ENCODE results near the gene EHD1.

EHD1 gene

DNA sequence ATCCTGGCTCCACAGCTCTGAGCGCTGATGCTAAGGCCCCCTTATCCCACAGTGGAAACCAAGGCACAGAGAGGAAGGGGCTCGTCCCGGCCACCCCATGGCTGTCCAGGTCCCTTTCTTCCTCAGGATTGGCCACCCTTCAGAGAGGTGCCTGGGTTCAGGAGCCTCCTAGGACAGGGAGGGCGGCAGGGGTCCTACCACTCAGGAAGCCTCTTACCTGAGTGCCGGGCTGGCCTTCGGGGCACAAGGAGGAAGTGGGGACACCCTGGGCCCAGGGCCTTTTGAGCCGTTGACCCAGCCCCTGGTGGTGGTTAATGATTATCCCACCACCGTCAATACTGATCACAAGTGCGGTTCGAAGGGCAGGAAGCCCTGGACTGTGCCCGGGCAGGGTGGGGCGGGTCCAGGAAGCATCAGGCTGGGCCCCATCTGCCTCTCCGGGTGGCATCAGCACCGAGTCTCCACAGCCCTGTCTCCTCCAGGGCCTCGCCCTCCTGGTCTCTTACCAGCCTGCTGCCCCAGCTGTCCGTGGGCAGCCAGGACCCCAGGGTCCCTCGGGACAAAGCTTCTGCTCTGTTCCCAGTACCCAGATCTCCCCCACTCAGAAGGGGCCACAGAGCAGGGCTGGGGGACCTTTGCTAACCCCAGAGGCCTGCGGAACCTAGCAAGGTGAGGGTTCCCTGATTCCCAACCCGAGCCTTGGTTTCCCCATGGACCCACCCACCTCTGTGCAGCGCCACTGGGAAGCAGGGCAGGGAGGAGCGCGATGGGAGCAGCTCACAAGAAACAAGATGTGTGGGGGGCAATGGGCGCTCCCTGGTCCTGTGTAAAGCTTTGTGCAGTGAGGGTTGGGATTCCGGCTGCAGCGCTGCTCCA, 15.0 kb upstream of the EHD1 start:
- TF ChIP-seq, protein P1, sequence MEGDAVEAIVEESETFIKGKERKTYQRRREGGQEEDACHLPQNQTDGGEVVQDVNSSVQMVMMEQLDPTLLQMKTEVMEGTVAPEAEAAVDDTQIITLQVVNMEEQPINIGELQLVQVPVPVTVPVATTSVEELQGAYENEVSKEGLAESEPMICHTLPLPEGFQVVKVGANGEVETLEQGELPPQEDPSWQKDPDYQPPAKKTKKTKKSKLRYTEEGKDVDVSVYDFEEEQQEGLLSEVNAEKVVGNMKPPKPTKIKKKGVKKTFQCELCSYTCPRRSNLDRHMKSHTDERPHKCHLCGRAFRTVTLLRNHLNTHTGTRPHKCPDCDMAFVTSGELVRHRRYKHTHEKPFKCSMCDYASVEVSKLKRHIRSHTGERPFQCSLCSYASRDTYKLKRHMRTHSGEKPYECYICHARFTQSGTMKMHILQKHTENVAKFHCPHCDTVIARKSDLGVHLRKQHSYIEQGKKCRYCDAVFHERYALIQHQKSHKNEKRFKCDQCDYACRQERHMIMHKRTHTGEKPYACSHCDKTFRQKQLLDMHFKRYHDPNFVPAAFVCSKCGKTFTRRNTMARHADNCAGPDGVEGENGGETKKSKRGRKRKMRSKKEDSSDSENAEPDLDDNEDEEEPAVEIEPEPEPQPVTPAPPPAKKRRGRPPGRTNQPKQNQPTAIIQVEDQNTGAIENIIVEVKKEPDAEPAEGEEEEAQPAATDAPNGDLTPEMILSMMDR (IDR thresholded peaks at IDR 0.05; ENCODE audit: extremely low read depth, missing control alignments), result no peak
- DNase-seq (ENCODE audit: low spot score), result no peak

DNA sequence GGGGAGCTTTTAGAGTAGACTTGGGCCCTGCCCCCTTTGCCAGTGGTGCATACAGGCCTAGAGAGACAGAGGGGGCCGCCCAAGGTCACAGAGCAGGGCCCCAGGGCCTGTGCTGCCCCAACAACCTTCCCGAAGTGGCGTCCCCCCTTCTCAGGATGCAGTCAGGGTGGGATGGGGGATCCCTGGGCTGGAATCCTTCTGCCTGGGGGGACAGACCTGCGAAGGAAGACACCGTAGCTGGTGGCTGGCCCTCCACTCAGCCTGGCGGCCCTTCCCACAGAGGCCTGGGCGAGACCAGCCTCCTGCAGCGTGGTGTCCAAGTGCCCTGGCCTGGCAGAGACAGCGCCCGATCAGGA, 14.4 kb upstream of the EHD1 start:
- DNase-seq (ENCODE audit: low spot score), result no peak

DNA sequence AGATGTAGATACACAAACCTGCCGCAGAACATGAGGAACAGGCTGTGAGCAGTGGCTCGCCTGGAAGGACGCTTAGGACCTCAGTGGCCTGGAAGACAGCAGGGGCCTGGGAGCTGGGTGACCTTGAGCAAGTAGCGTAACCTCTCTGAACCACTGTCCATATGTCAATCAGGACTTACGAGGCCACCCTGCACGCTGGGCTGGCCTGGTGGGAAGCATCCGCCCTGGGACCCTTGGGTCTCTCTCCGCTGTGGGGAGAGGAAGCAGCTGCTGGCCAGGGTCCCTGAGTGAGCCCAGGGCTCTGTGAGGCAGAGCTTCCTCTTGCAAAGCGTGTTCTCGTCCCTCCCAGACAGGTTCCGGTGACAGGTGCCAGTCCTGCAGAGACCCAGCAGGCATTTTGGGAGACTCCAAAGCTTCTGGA, 14.0 kb upstream of the EHD1 start:
- no peak for DNase-seq (ENCODE audit: low spot score)
- TF ChIP-seq, protein P1 (IDR thresholded peaks at IDR 0.05; ENCODE audit: extremely low read depth, missing control alignments), result no peak

More for the DNA sequence above, 14.4 kb upstream of the EHD1 start:
- TF ChIP-seq, protein P1 (IDR thresholded peaks at IDR 0.05; ENCODE audit: extremely low read depth, missing control alignments), result no peak

DNA sequence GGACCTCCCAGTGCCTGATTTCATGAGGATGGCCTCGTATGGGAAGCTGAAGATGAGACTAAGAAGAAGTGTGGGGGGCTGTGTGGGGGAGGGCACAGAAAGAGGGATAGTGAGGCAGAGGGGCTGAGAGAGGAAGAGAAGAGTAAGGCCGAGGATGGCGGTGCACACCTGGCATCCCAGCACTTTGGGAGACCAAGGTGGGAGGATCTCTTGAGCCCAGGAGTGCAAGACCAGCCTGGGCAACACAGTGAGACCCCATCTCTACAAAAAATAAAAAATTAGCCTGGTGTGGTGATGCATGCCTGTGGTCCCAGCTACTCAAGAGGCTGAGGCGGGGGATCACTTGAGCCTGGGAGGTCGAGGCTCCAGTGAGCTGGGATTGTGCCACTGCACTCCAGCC, 13.5 kb upstream of the EHD1 start:
- no peak for DNase-seq (ENCODE audit: low spot score)
- TF ChIP-seq, protein P1 (IDR thresholded peaks at IDR 0.05; ENCODE audit: extremely low read depth, missing control alignments), result no peak

DNA sequence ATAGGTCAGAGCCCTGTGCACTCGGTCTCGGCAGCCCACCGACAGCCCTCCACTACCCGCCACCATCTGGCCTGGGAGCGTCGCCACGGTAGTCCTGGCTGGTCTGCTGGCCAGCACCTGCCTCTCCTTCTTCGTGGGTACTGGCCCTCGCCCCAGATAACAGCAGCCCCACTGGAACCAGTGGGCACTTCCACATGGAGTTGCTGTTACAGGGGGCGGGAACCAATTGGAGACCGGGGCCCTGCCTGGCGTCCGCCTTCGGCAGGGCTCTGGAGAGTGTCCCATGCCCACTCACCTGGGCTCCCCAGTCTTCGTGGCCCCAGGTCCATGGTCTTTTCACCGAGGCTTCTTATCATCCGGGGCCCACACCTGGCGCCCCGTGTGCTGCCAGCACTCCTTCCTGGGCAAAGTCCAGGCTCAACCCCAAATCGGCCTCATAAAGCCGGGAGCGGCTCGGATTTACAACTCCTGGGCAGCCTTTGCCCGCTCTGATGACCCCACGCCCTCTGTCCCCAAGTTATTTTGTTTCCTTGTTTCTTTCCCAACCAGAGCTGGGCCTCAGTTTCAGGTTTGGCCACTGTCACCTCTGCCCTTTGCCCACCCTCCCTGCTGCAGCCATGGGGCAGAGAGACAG, 12.9 kb upstream of the EHD1 start:
- TF ChIP-seq, protein P1 (IDR thresholded peaks at IDR 0.05; ENCODE audit: extremely low read depth, missing control alignments), result no peak
- DNase-seq (ENCODE audit: low spot score), result no peak

DNA sequence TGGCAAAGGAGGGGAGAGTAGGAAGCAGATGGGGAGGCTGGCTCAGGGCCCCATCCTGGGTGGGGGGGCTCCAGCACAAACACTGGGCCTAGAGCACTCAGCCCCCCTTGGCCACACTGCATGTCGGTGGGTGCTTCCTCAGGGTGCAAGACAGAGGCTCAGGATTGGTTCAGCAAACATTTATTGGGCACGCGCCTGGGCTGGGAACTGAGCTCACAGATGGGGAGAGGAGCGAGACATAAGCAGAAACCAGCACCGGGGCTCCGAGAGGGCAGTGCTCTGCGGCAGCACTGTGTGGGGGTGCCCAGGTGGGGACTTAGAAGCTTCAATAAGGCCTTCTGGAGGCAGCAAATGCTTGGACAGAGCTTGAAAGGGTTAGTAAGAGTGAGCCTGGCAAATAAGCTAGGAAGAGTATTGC, 12.1 kb upstream of the EHD1 start:
- DNase-seq (ENCODE audit: low spot score), result no peak

More for the DNA sequence above, 12.1 kb upstream of the EHD1 start:
- TF ChIP-seq, protein P1 (IDR thresholded peaks at IDR 0.05; ENCODE audit: extremely low read depth, missing control alignments), result no peak
